H1 (cell line): ENCODE data around the gene C16orf54. TPM values are rescaled to one million over a fixed set of nuclear protein-coding genes. Genes with fewer than 3 reads are reported as not detected.

Experiments
- ASH2L ChIP-seq: fragments of 200-600, 300-600 bp; sonication (generic); IDR thresholded peaks from one replicate; pipeline ENCODE4 v1.7.1; 2017; ENCODE audit warnings: low read length
- CREB1 ChIP-seq: IDR thresholded peaks from 2 replicates; pipeline ENCODE4 v1.6.1; 2012; ENCODE audit warnings: inconsistent platforms
- KDM4A ChIP-seq: IDR thresholded peaks from one replicate; pipeline ENCODE4 v1.7.1; 2012; ENCODE audit warnings: low read depth, mild to moderate bottlenecking, moderate library complexity, low read length, inconsistent platforms; ENCODE audit not compliant: severe bottlenecking
- MAFK ChIP-seq: IDR thresholded peaks from 2 replicates; pipeline ENCODE4 v1.6.1; 2012; ENCODE audit warnings: low read depth, mild to moderate bottlenecking, improper control_type of control experiment, low read length
- POLR2AphosphoS5 ChIP-seq: IDR thresholded peaks from 2 replicates; pipeline ENCODE4 v1.6.1; 2011; ENCODE audit warnings: low read depth, low read length
- RAD21 ChIP-seq, 2 experiments: IDR thresholded peaks in 1 of 2; conservative IDR thresholded peaks in 1 of 2; 2 replicates each; pipeline ENCODE4 v1.6.1; 2011; ENCODE audit warnings: low read depth in 2 of 2, low read length in 2 of 2, improper control_type of control experiment in 1 of 2, inconsistent platforms in 1 of 2, mild to moderate bottlenecking in 1 of 2, moderate library complexity in 1 of 2
- SP4 ChIP-seq: IDR thresholded peaks from 2 replicates; pipeline ENCODE4 v1.6.1; 2012; ENCODE audit warnings: low read length, inconsistent platforms
- SRF ChIP-seq: IDR thresholded peaks from 2 replicates; pipeline ENCODE4 v1.6.1; 2011; ENCODE audit warnings: mild to moderate bottlenecking, low read depth, low read length, moderate library complexity
- TAF1 ChIP-seq: IDR thresholded peaks from 2 replicates; pipeline ENCODE4 v1.6.1; 2011; ENCODE audit warnings: mild to moderate bottlenecking, low read depth, low read length
- TAF7 ChIP-seq: optimal IDR thresholded peaks from 2 replicates; pipeline ENCODE3; 2011; ENCODE audit warnings: low read depth, mild to moderate bottlenecking, inconsistent platforms, low read length, moderate library complexity, borderline replicate concordance
- polyA plus RNA-seq, 7 experiments: library from polyadenylated mRNA; depleted of rRNA in 3 of 7; stranded (reverse) in 5 of 7; unstranded in 2 of 7; fragments of >200 nt in 5 of 7; fragments of 200-250 nt in 2 of 7; gene quantifications; 1 replicate in 5 of 7; 2 replicates in 1 of 7; 4 replicates in 1 of 7; pipeline versions ENCODE4 v1.2.1 to v1.2.3, GENCODE V29; 2011 to 2013; ENCODE audit warnings: missing spikeins in 2 of 7, mixed read lengths in 2 of 7
- total RNA-seq: library from RNA; stranded (reverse); fragmentation: NEBNext Ultra II Directional; extraction: Animal tissue kit (Norgen Biotek cat#: 25700); gene quantifications from 2 replicates; pipeline ENCODE4 v1.2.1, GENCODE V29; 2021
- TF ChIP-seq, protein P1 (sequence below): fragments of 300-600 bp; sonication (generic); IDR thresholded peaks from 2 replicates; pipeline ENCODE4 v1.7.1; 2012; ENCODE audit warnings: low read length, moderate library complexity, mild to moderate bottlenecking, inconsistent platforms; ENCODE audit not compliant: insufficient replicate concordance

The C16orf54 gene
- total and polyA plus RNA-seq, 2 of the 8 experiments (the other 6 are each of a cell fraction or from before 2014, with no cell fraction given) = not detected

DNA sequence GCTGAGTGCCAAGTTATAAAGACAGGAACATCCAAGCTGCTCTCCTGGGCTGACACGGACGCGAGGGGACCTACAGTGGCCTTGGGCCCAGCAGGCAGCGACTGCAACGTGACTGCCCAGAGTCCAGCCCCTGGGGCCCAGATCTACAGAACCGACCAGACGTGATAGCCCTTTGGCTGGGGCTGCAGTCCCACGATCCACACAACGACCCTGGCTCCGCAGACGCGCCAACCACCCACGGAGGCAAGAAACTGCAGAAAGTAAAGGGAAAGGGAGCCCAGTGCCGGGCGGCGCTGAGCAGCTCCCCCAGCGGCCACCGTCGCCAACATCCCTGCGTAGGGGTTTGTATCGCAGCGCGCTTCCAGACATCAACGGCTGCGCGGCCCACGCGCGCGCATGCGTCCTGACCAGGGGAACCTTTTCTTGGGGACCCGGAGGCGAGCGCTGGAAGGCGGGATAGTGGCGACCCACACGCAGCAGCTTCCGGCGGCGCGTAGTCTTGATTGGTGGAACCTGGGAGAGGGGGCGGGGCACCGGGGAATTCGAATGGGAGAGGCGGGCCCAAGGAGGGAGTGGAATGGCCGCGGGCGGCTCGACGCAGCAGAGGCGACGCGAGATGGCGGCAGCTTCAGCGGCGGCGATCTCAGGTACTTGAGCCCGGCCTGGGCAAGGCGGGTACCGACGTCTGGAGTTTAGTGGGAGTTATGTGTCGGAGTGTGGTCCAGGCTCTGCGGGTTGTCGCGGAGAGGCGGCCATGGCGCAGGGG is 44.6 kb upstream of the C16orf54 start, which contains the start of gene KIF22 (continued):
- TF ChIP-seq, protein P1, sequence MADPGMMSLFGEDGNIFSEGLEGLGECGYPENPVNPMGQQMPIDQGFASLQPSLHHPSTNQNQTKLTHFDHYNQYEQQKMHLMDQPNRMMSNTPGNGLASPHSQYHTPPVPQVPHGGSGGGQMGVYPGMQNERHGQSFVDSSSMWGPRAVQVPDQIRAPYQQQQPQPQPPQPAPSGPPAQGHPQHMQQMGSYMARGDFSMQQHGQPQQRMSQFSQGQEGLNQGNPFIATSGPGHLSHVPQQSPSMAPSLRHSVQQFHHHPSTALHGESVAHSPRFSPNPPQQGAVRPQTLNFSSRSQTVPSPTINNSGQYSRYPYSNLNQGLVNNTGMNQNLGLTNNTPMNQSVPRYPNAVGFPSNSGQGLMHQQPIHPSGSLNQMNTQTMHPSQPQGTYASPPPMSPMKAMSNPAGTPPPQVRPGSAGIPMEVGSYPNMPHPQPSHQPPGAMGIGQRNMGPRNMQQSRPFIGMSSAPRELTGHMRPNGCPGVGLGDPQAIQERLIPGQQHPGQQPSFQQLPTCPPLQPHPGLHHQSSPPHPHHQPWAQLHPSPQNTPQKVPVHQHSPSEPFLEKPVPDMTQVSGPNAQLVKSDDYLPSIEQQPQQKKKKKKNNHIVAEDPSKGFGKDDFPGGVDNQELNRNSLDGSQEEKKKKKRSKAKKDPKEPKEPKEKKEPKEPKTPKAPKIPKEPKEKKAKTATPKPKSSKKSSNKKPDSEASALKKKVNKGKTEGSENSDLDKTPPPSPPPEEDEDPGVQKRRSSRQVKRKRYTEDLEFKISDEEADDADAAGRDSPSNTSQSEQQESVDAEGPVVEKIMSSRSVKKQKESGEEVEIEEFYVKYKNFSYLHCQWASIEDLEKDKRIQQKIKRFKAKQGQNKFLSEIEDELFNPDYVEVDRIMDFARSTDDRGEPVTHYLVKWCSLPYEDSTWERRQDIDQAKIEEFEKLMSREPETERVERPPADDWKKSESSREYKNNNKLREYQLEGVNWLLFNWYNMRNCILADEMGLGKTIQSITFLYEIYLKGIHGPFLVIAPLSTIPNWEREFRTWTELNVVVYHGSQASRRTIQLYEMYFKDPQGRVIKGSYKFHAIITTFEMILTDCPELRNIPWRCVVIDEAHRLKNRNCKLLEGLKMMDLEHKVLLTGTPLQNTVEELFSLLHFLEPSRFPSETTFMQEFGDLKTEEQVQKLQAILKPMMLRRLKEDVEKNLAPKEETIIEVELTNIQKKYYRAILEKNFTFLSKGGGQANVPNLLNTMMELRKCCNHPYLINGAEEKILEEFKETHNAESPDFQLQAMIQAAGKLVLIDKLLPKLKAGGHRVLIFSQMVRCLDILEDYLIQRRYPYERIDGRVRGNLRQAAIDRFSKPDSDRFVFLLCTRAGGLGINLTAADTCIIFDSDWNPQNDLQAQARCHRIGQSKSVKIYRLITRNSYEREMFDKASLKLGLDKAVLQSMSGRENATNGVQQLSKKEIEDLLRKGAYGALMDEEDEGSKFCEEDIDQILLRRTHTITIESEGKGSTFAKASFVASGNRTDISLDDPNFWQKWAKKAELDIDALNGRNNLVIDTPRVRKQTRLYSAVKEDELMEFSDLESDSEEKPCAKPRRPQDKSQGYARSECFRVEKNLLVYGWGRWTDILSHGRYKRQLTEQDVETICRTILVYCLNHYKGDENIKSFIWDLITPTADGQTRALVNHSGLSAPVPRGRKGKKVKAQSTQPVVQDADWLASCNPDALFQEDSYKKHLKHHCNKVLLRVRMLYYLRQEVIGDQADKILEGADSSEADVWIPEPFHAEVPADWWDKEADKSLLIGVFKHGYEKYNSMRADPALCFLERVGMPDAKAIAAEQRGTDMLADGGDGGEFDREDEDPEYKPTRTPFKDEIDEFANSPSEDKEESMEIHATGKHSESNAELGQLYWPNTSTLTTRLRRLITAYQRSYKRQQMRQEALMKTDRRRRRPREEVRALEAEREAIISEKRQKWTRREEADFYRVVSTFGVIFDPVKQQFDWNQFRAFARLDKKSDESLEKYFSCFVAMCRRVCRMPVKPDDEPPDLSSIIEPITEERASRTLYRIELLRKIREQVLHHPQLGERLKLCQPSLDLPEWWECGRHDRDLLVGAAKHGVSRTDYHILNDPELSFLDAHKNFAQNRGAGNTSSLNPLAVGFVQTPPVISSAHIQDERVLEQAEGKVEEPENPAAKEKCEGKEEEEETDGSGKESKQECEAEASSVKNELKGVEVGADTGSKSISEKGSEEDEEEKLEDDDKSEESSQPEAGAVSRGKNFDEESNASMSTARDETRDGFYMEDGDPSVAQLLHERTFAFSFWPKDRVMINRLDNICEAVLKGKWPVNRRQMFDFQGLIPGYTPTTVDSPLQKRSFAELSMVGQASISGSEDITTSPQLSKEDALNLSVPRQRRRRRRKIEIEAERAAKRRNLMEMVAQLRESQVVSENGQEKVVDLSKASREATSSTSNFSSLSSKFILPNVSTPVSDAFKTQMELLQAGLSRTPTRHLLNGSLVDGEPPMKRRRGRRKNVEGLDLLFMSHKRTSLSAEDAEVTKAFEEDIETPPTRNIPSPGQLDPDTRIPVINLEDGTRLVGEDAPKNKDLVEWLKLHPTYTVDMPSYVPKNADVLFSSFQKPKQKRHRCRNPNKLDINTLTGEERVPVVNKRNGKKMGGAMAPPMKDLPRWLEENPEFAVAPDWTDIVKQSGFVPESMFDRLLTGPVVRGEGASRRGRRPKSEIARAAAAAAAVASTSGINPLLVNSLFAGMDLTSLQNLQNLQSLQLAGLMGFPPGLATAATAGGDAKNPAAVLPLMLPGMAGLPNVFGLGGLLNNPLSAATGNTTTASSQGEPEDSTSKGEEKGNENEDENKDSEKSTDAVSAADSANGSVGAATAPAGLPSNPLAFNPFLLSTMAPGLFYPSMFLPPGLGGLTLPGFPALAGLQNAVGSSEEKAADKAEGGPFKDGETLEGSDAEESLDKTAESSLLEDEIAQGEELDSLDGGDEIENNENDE = no peak
- peak; percentile 92 for TF ChIP-seq SP4
- TF ChIP-seq CREB1 = peak; percentile 76
- no peak for TF ChIP-seq MAFK
- 0 out of 2 replicates have a peak, but pooled peaks have one; percentile 7 for TF ChIP-seq SRF
- peak; percentile 89 for TF ChIP-seq ASH2L
- TF ChIP-seq TAF7 = peak; percentile 71
- peak; percentile 84 for TF ChIP-seq TAF1
- TF ChIP-seq KDM4A = peak; percentile 81
- TF ChIP-seq POLR2AphosphoS5 = peak; percentile 86
- TF ChIP-seq RAD21 (IDR thresholded peaks at IDR 0.05 in 1 of 2, conservative IDR thresholded peaks at IDR 0.05 in 1 of 2; ENCODE audit: low read depth in 2 of 2, low read length in 2 of 2) = peak; percentile 54 to 67
